T-cell (primary cell): ENCODE results near the gene TESK1. TPM values are rescaled to one million over a fixed set of nuclear protein-coding genes. Genes with fewer than 3 reads are reported as not detected.
A peak's percentile ranks its signal among the peaks of the same experiment; 100 is the strongest.
"Not testable (repeated sequence)": the region's sequence is repeated elsewhere in the genome, so short reads cannot be mapped to it uniquely, and the experiment has no call there.

Source experiments
- ATAC-seq, 4 experiments: fragments of 200-7000 bp in 3 of 4; fragments of 150-1000 bp in 1 of 4; cut with Tn5 transposase; replicated peaks in 1 of 4; 1 replicate in 3 of 4; 2 replicates in 1 of 4; pipeline ENCODE4 v1.10.0; 2021; ENCODE audit warnings: moderate library complexity in 3 of 4, mild to moderate bottlenecking in 2 of 4, moderate number of reproducible peaks in 1 of 4
- CTCF ChIA-PET, 2 donors: fragments of 300-600 bp; sonication (Branson Sonifier 250); formaldehyde crosslinking; loops; one replicate each; lab custom pipeline; 2022; ENCODE audit warnings: antibody characterized with exemption in 2 of 2; lab: Charles Lee
- POLR2A ChIA-PET, 2 donors: fragments of 300-600 bp; sonication (Branson Sonifier 250); formaldehyde crosslinking; loops; one replicate each; lab custom pipeline; 2022; ENCODE audit warnings: antibody characterized with exemption in 2 of 2; lab: Charles Lee
- DNase-seq, 35 experiments: peaks; one replicate each; pipeline versions ENCODE4 v3.0.0 to v3.0.0-alpha.2; 2013 to 2023
- H3K27ac ChIP-seq: one replicate; pipeline ENCODE4 v1.5.1; 2013; ENCODE audit warnings: low read length
- H3K27me3 ChIP-seq, 2 experiments: replicated peaks in 1 of 2; 1 replicate in 1 of 2; 2 replicates in 1 of 2; pipeline versions ENCODE4 v1.6.1 to v1.7.0; 2013; ENCODE audit warnings: low read length in 1 of 2, mixed read lengths in 1 of 2; ENCODE audit not compliant: control insufficient read depth in 2 of 2, insufficient read depth in 2 of 2; ENCODE audit errors: extremely low read depth in 1 of 2
- H3K36me3 ChIP-seq, 2 donors: 1 replicate in 1 of 2; 2 replicates in 1 of 2; pipeline versions ENCODE4 v1.6.1 to v1.7.0; 2013; ENCODE audit warnings: low read length in 1 of 2; ENCODE audit not compliant: control insufficient read depth in 2 of 2, insufficient read depth in 1 of 2; ENCODE audit errors: extremely low read depth in 1 of 2
- H3K4me1 ChIP-seq, 2 experiments: 1 replicate in 1 of 2; 2 replicates in 1 of 2; pipeline versions ENCODE4 v1.6.1 to v1.7.0; 2013; ENCODE audit warnings: low read length in 2 of 2, mixed read lengths in 1 of 2; ENCODE audit not compliant: insufficient read depth in 2 of 2, control insufficient read depth in 1 of 2; ENCODE audit errors: extremely low read depth in 1 of 2
- H3K4me3 ChIP-seq, 2 donors: 1 replicate in 1 of 2; 2 replicates in 1 of 2; pipeline versions ENCODE4 v1.5.1 to v1.7.0; 2013; ENCODE audit warnings: mild to moderate bottlenecking in 2 of 2, low read length in 1 of 2, moderate library complexity in 1 of 2; ENCODE audit not compliant: control insufficient read depth in 1 of 2; ENCODE audit errors: extremely low read depth in 1 of 2
- H3K9me3 ChIP-seq: 2 replicates; pipeline ENCODE4 v1.7.0; 2013
- H3K27ac Mint-ChIP-seq, 2 donors: one replicate each; pipeline ENCODE4 v1.8.0; 2020 to 2021; ENCODE audit warnings: mild to moderate bottlenecking in 2 of 2, mixed read lengths in 2 of 2
- H3K27me3 Mint-ChIP-seq, 2 donors: one replicate each; pipeline ENCODE4 v1.8.0; 2021 to 2022; ENCODE audit warnings: mixed read lengths in 2 of 2
- H3K36me3 Mint-ChIP-seq: one replicate; pipeline ENCODE4 v1.8.0; 2021; ENCODE audit warnings: mixed read lengths
- H3K4me1 Mint-ChIP-seq, 3 donors: one replicate each; pipeline ENCODE4 v1.8.0; 2020 to 2022; ENCODE audit warnings: mixed read lengths in 3 of 3, mild to moderate bottlenecking in 1 of 3
- H3K4me3 Mint-ChIP-seq, 3 donors: one replicate each; pipeline ENCODE4 v1.8.0; 2020 to 2022; ENCODE audit warnings: mild to moderate bottlenecking in 3 of 3, mixed read lengths in 3 of 3, moderate library complexity in 3 of 3
- H3K9me3 Mint-ChIP-seq, 3 donors: one replicate each; pipeline ENCODE4 v1.8.0; 2020 to 2022; ENCODE audit warnings: mixed read lengths in 3 of 3
- WGBS: methylation state at CpG from one replicate; pipeline ENCODE4 v1.1.5; 2013; ENCODE audit warnings: missing lambda C conversion rate; ENCODE audit not compliant: insufficient coverage; 5-methylcytosine and 5-hydroxymethylcytosine counted together
- total RNA-seq, 35 experiments: library from RNA in 6 of 35; stranded (reverse) in 6 of 35; fragments of 120-200 nt in 1 of 35; gene quantifications; one replicate each; pipeline versions ENCODE4 v1.2.1 to v1.2.4 and lab custom pipeline; 2013 to 2026

The TESK1 gene
- total RNA-seq, 5 donors from 2014 or later (not counting 1 experiment from before 2014, with no cell fraction given), result 24.2 to 56.1 (median 47.6) TPM

DNA sequence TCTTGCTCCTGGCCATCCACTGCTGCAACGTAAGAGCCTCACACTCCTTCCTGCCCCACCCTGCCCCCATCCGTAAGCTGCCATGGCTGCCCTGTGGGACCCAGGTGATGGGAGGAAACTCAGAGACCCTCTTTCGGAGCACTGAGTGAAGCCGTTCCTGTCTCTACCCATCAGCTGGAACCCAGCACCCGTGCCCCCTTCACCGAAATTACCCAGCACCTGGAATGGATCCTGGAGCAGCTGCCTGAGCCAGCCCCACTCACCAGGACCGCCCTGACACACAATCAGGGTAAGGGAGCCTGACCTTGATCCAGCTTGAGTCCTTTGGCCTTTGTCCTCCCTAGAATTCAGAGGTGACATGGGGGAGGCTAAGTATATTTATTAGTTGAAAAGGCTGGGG lies 3.2 kb downstream of the TESK1 start:
- Histone ChIP-seq H3K4me3 (no peak overlapping the region), H3K9me3 (no peaks in the 10 kb centered on the region), H3K4me1 (peaks cover 14 to 40% of the 10 kb centered on the region in 2 experiments), H3K36me3 (peaks cover 0 to 27% of the 10 kb centered on the region in 2 donors), H3K27ac (no peak overlapping the region), H3K27me3 (no peaks in the 10 kb centered on the region)
- CTCF ChIA-PET, result interaction anchor here (1.0 to 1.8 kb wide), 2 partner anchors 50 to 123 kb away, joined by 4 read pairs; partner anchors contain the start of genes CCDC107 (in 1 of the 2) and RMRP (in 1 of the 2)
- Mint-ChIP-seq H3K27me3 (no peaks in the 10 kb centered on the region), H3K9me3 (no peaks in the 10 kb centered on the region), H3K4me1 (peaks cover 37 to 39% (median 37%) of the 10 kb centered on the region in 3 donors), H3K4me3 (no peak overlapping the region), H3K27ac (no peak overlapping the region), H3K36me3 (peaks cover 13% of the 10 kb centered on the region)
- DNase-seq (no peak), ATAC-seq (no peak)
- POLR2A ChIA-PET, result no interaction called here
- WGBS, result 94% methylated on average over 7 of the region's 7 CpGs

GRCh38 chr9:35609001-35609819 lies 4.1 kb downstream of the TESK1 start:
- Mint-ChIP-seq H3K9me3 (no peaks in the 10 kb centered on the region), H3K4me1 (peaks cover 27 to 29% (median 28%) of the 10 kb centered on the region in 3 donors), H3K27ac (no peak overlapping the region), H3K4me3 (no peak overlapping the region), H3K27me3 (no peaks in the 10 kb centered on the region), H3K36me3 (peaks cover 13% of the 10 kb centered on the region)
- no peak for ATAC-seq
- Histone ChIP-seq H3K36me3 (peaks cover 0 to 27% of the 10 kb centered on the region in 2 donors), H3K9me3 (no peaks in the 10 kb centered on the region), H3K4me3 (no peak overlapping the region), H3K27ac (no peak overlapping the region), H3K27me3 (no peaks in the 10 kb centered on the region), H3K4me1 (peaks cover 10 to 34% of the 10 kb centered on the region in 2 experiments)
- DNase-seq, result no peak
- ChIA-PET CTCF (interaction anchor here (1.0 to 1.8 kb wide), 2 partner anchors 49 to 122 kb away, joined by 4 read pairs; partner anchors contain the start of genes CCDC107 (in 1 of the 2) and RMRP (in 1 of the 2)), POLR2A (interaction anchor here in 1 of 2 donors (0.6 kb wide), 2 partner anchors 46 to 200 kb away, joined by 3 to 8 read pairs; no protein-coding TSS in a partner anchor)
- WGBS, result 95% methylated on average over 30 of the region's 31 CpGs

GRCh38 chr9:35609820-35610163 lies 4.7 kb downstream of the TESK1 start:
- Histone ChIP-seq H3K4me3 (no peak overlapping the region), H3K9me3 (no peaks in the 10 kb centered on the region), H3K36me3 (peaks cover 0 to 27% of the 10 kb centered on the region in 2 donors), H3K4me1 (peaks cover 9 to 28% of the 10 kb centered on the region in 2 experiments), H3K27me3 (no peaks in the 10 kb centered on the region), H3K27ac (no peak overlapping the region)
- no peaks in the 10 kb centered on the region for H3K9me3 Mint-ChIP-seq
- no peaks in the 10 kb centered on the region for H3K27me3 Mint-ChIP-seq
- peaks cover 22 to 28% (median 27%) of the 10 kb centered on the region in 3 donors for H3K4me1 Mint-ChIP-seq
- CTCF ChIA-PET, result interaction anchor here in 1 of 2 donors (0.6 kb wide), 1 partner anchor 797 kb away, joined by 3 read pairs; no protein-coding TSS in a partner anchor
- DNase-seq (no peak), ATAC-seq (no peak)
- 97% methylated on average over 6 of the region's 13 CpGs for WGBS
- peaks cover 13% of the 10 kb centered on the region for H3K36me3 Mint-ChIP-seq
- POLR2A ChIA-PET, result no interaction called here
- no peak overlapping the region for H3K27ac Mint-ChIP-seq
- H3K4me3 Mint-ChIP-seq, result no peak overlapping the region

- H3K4me3 ChIP-seq, result no peak overlapping the region
- ChIA-PET CTCF (interaction anchor here (0.5 to 2.5 kb wide), 20 partner anchors 9 to 487 kb away, joined by 3 to 15 read pairs (median 4); partner anchors contain the start of genes ARHGEF39 (in 1 of the 2), CCDC107 (in 1 of the 2) and RMRP (in 1 of the 2)), POLR2A (no interaction called here)
- H3K4me1 Mint-ChIP-seq, result peaks cover 23 to 31% (median 26%) of the 10 kb centered on the region in 3 donors
- H3K9me3 Mint-ChIP-seq, result no peaks in the 10 kb centered on the region
- peaks cover 0 to 27% of the 10 kb centered on the region in 2 donors for H3K36me3 ChIP-seq
- peak in 33 of 35 experiments; percentile 8 to 76 (median 50) for DNase-seq
- 45% methylated on average over 3 of the region's 8 CpGs for WGBS
- H3K27ac Mint-ChIP-seq, result peak overlapping the region; percentile 47 to 49
- no peaks in the 10 kb centered on the region for H3K9me3 ChIP-seq
- H3K36me3 Mint-ChIP-seq, result peaks cover 13% of the 10 kb centered on the region
- H3K27ac ChIP-seq, result no peak overlapping the region
- H3K27me3 Mint-ChIP-seq, result no peaks in the 10 kb centered on the region
- no peak overlapping the region for H3K4me3 Mint-ChIP-seq
- peak; percentile 83 to 96 (median 91) for ATAC-seq
- no peaks in the 10 kb centered on the region for H3K27me3 ChIP-seq
- peaks cover 4 to 23% of the 10 kb centered on the region in 2 experiments for H3K4me1 ChIP-seq
Observed at GRCh38 chr9:35611230-35611797, 6.3 kb downstream of the TESK1 start.

GRCh38 chr9:35612066-35612465 lies 7.0 kb downstream of the TESK1 start:
- H3K4me1 Mint-ChIP-seq, result peaks cover 25 to 31% (median 26%) of the 10 kb centered on the region in 3 donors
- CTCF ChIA-PET, result interaction anchor here (0.6 to 2.5 kb wide), 13 partner anchors 24 to 214 kb away, joined by 3 to 15 read pairs (median 4); partner anchors contain the start of genes ARHGEF39 (in 1 of the 2), CCDC107 (in 1 of the 2) and RMRP (in 1 of the 2)

DNA sequence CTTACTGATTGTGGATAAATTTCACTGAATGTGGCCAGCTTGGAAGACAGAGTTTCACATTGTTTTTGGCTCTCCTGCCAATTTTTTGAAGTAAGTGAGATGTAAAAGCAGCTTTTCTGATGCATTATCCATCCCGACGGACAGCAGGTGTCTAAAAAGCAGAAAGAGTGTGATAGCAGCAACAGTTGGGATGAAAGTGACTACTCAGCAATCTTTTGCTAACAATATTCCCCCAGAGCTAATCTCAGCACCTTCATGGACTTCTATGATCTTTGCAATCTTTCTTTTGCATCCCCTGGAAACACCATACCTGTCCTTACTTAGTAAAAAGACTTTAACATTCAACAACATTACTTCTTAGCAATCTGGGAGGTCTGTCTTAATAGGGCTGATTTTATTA lies 7.8 kb downstream of the TESK1 start:
- DNase-seq (no peak), ATAC-seq (no peak)
- H3K27ac ChIP-seq, result no peak overlapping the region
- peaks cover 4 to 26% of the 10 kb centered on the region in 2 experiments for H3K4me1 ChIP-seq
- Mint-ChIP-seq H3K4me1 (peaks cover 25 to 31% (median 30%) of the 10 kb centered on the region in 3 donors), H3K27me3 (no peaks in the 10 kb centered on the region), H3K27ac (no peak overlapping the region), H3K4me3 (no peak overlapping the region), H3K36me3 (peaks cover 3% of the 10 kb centered on the region), H3K9me3 (no peaks in the 10 kb centered on the region)
- POLR2A ChIA-PET, result no interaction called here
- CTCF ChIA-PET, result interaction anchor here (0.6 to 1.4 kb wide), 5 partner anchors 8 to 141 kb away, joined by 3 to 4 read pairs (median 3); partner anchors contain the start of genes MSMP (in 1 of the 2) and TESK1 (in 1 of the 2)
- no peak overlapping the region for H3K4me3 ChIP-seq
- no peaks in the 10 kb centered on the region for H3K9me3 ChIP-seq
- H3K27me3 ChIP-seq, result no peaks in the 10 kb centered on the region
- WGBS, result 100% methylated on average over 2 of the region's 2 CpGs
- H3K36me3 ChIP-seq, result peaks cover 0 to 25% of the 10 kb centered on the region in 2 donors

More at GRCh38 chr9:35612066-35612465, 7.0 kb downstream of the TESK1 start:
- H3K9me3 Mint-ChIP-seq, ATAC-seq, H3K27ac ChIP-seq, H3K27ac Mint-ChIP-seq, POLR2A ChIA-PET, H3K27me3 Mint-ChIP-seq, H3K4me3 ChIP-seq, DNase-seq, H3K27me3 ChIP-seq, H3K9me3 ChIP-seq, H3K4me3 Mint-ChIP-seq, H3K36me3 Mint-ChIP-seq: not testable (repeated sequence)
- H3K36me3 ChIP-seq, result peaks cover 0 to 27% of the 10 kb centered on the region in 2 donors
- 100% methylated on average over 4 of the region's 4 CpGs for WGBS
- H3K4me1 ChIP-seq, result peaks cover 0 to 23% of the 10 kb centered on the region in 2 experiments
